Calu3 (cell line): ENCODE results near the gene RALGPS2. TPM values are rescaled to one million over a fixed set of nuclear protein-coding genes. Genes with fewer than 3 reads are reported as not detected.

Source experiments
- Bru-seq: library from RNA; stranded (reverse); fragments of 400-500 nt; gene quantifications from one replicate; lab custom pipeline; 2021; lab: Mats Ljungman, UMichigan
- BruChase-seq, 2 experiments: library from RNA; stranded (reverse); fragments of 400-500 nt; gene quantifications; one replicate each; lab custom pipeline; 2021; lab: Mats Ljungman, UMichigan
- BruUV-seq: library from RNA; stranded (reverse); fragments of 400-500 nt; replicated peaks from 2 replicates; lab custom pipeline; 2021; lab: Mats Ljungman, UMichigan
- CTCF ChIA-PET: fragments of 300-600 bp; sonication (Branson Sonifier 250); formaldehyde crosslinking; loops from one replicate; lab custom pipeline; 2022; ENCODE audit warnings: antibody characterized with exemption; lab: Charles Lee
- DNase-seq: peaks from one replicate; pipeline ENCODE4 v3.0.0; 2022
- H3K27ac Mint-ChIP-seq: one replicate; pipeline ENCODE4 v1.8.0; 2022; ENCODE audit warnings: mixed read lengths; ENCODE audit not compliant: unreplicated experiment
- H3K27me3 Mint-ChIP-seq: one replicate; pipeline ENCODE4 v1.8.0; 2022; ENCODE audit warnings: mixed read lengths; ENCODE audit not compliant: unreplicated experiment
- H3K36me3 Mint-ChIP-seq: one replicate; pipeline ENCODE4 v1.8.0; 2022; ENCODE audit warnings: mild to moderate bottlenecking, moderate library complexity, mixed read lengths; ENCODE audit not compliant: insufficient read depth, unreplicated experiment
- H3K4me1 Mint-ChIP-seq: one replicate; pipeline ENCODE4 v1.8.0; 2022; ENCODE audit warnings: mild to moderate bottlenecking, low read depth, mixed read lengths; ENCODE audit not compliant: unreplicated experiment
- H3K4me3 Mint-ChIP-seq: one replicate; pipeline ENCODE4 v1.8.0; 2022; ENCODE audit warnings: mild to moderate bottlenecking, low read depth, moderate library complexity, mixed read lengths; ENCODE audit not compliant: unreplicated experiment
- H3K9me3 Mint-ChIP-seq: one replicate; pipeline ENCODE4 v1.8.0; 2022; ENCODE audit warnings: low read depth, mixed read lengths; ENCODE audit not compliant: unreplicated experiment
- intact Hi-C: fragments of 100-400 bp; cut with micrococcal nuclease; formaldehyde crosslinking; loops from one replicate; pipeline ENCODE4 v1.10.0; 2022; ENCODE audit not compliant: unreplicated experiment
- long read RNA-seq: library from polyadenylated mRNA; stranded (forward); transcript quantifications from one replicate; pipeline ENCODE4 v2.0.0, GENCODE V29; 2022
- total RNA-seq: library from RNA; stranded (reverse); gene quantifications from 2 replicates; pipeline ENCODE4 v1.2.3, GENCODE V29; 2022
- TF ChIP-seq, protein P1 (sequence below): fragments of 200-600 bp; IDR thresholded peaks from one replicate; pipeline ENCODE4 v1.8.0; 2022; ENCODE audit warnings: antibody characterized with exemption; ENCODE audit not compliant: unreplicated experiment

Gene RALGPS2, protein sequence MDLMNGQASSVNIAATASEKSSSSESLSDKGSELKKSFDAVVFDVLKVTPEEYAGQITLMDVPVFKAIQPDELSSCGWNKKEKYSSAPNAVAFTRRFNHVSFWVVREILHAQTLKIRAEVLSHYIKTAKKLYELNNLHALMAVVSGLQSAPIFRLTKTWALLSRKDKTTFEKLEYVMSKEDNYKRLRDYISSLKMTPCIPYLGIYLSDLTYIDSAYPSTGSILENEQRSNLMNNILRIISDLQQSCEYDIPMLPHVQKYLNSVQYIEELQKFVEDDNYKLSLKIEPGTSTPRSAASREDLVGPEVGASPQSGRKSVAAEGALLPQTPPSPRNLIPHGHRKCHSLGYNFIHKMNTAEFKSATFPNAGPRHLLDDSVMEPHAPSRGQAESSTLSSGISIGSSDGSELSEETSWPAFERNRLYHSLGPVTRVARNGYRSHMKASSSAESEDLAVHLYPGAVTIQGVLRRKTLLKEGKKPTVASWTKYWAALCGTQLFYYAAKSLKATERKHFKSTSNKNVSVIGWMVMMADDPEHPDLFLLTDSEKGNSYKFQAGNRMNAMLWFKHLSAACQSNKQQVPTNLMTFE
- total RNA-seq (47.6 and 50.8 TPM in 2 replicates), Bru-seq, nascent RNA (percentile 89 among the genes with signal in this experiment), BruChase-seq, experiment 1, labeled RNA remaining after a 6-hour chase (percentile 81 among the genes with signal in this experiment), BruChase-seq, experiment 2, labeled RNA remaining after a 2-hour chase (percentile 79 among the genes with signal in this experiment)
- long read RNA-seq, partial matches to known transcripts: 1 of 10 reads
- long read RNA-seq, other reads (novel, unspliced or antisense): 8 of 10 reads

DNA sequence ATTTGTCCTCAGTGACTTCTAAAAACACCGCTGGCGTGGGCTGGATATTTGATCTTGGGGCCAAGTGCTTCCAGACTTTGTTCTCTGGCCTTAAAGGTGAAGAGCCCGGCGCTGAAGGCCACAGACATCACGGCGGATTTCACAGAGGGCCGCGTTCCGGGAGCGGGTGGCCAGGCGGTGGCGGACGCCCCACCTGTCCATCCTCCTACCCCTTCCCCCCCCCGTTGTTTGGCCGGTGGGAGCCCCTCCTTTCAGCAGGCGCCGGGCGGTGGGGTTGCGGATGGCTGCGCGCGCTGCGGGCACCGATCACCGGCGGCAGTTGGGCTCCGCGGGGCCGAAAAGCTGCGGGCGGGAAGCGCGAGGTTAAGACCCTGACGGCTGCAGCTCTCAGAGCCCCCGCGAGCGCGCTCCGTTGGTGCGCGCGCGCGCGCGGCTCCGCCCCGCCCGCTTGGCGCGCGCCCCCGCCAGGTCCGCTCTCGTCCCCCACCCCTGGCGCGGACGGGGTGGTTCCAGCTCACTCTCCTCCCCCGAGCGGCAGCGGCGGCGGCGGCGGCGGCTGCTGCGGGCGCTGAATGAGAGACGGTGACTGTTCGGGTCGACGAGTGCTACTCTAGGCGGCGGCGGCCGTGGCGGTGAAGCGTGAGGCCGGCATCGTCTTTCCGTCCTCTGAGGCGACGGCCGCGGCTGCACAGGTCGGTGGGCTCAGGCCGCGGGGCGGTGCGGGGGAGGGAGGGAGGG lies at the start of gene RALGPS2:
TSS of gene RALGPS2 (plus strand) at position 517 of the 738 bp plus-strand sequence. CDS start 51,521 bp downstream, outside the sequence.
- Mint-ChIP-seq H3K4me3 (peak within 1 kb of the TSS; percentile 84), H3K4me1 (peaks cover 35% of the 10 kb centered on the region), H3K27me3 (no peaks in the 10 kb centered on the region), H3K9me3 (no peaks in the 10 kb centered on the region), H3K27ac (peak within 1 kb of the TSS; percentile 88), H3K36me3 (peaks cover 42% of the 10 kb centered on the region)
- TF ChIP-seq, protein P1, sequence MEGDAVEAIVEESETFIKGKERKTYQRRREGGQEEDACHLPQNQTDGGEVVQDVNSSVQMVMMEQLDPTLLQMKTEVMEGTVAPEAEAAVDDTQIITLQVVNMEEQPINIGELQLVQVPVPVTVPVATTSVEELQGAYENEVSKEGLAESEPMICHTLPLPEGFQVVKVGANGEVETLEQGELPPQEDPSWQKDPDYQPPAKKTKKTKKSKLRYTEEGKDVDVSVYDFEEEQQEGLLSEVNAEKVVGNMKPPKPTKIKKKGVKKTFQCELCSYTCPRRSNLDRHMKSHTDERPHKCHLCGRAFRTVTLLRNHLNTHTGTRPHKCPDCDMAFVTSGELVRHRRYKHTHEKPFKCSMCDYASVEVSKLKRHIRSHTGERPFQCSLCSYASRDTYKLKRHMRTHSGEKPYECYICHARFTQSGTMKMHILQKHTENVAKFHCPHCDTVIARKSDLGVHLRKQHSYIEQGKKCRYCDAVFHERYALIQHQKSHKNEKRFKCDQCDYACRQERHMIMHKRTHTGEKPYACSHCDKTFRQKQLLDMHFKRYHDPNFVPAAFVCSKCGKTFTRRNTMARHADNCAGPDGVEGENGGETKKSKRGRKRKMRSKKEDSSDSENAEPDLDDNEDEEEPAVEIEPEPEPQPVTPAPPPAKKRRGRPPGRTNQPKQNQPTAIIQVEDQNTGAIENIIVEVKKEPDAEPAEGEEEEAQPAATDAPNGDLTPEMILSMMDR: no peak
- CTCF ChIA-PET: interaction anchor here (0.5 to 3.1 kb wide), 8 partner anchors 79 to 435 kb away, joined by 3 to 13 read pairs (median 4); no protein-coding TSS in a partner anchor
- DNase-seq: peak; percentile 82
- intact Hi-C loops: loop anchor here (5.0 kb wide), 2 partner anchors 68 to 147 kb away; partner anchors contain the start of gene ANGPTL1
- BruUV-seq: no TSS peak

- Mint-ChIP-seq H3K4me1 (peaks cover 22% of the 10 kb centered on the region), H3K27ac (no peak overlapping the region), H3K36me3 (no peaks in the 10 kb centered on the region), H3K9me3 (peaks cover 2% of the 10 kb centered on the region), H3K4me3 (no peak overlapping the region), H3K27me3 (no peaks in the 10 kb centered on the region)
- TF ChIP-seq, protein P1: no peak
- CTCF ChIA-PET: interaction anchor here (0.5 kb wide), 1 partner anchor 128 kb away, joined by 4 read pairs; no protein-coding TSS in a partner anchor
- intact Hi-C loops: no loop called here
- no peak for DNase-seq
- BruUV-seq: no TSS peak
Observed at GRCh38 chr1:178679237-178679636, 45.8 kb upstream of the RALGPS2 start.

DNA sequence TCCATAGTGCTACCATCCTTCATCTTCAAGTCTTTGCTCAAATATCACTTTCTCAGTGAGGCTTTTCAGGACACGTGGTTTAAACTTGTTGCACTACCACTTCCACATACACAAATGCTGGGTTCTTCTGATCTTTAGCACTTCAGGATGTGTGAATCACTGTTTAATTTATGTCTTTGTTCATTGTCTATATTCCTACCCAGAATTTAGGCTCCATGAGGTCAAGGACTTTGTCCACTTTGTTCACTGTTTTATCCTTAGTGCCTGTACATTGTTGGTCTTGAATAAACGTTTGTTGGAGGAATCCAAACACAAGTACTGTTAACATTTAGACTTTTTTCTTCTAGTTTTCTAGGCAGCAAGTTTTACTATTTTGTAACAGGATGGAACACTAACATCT lies 42.6 kb upstream of the RALGPS2 start:
- CTCF ChIA-PET: no interaction called here
- Mint-ChIP-seq H3K4me3 (no peak overlapping the region), H3K36me3 (peaks cover 4% of the 10 kb centered on the region), H3K9me3 (no peaks in the 10 kb centered on the region), H3K4me1 (peaks cover 36% of the 10 kb centered on the region), H3K27ac (no peak overlapping the region), H3K27me3 (no peaks in the 10 kb centered on the region)
- DNase-seq: no peak
- intact Hi-C loops: no loop called here
- BruUV-seq: no TSS peak
- TF ChIP-seq, protein P1: no peak

GRCh38 chr1:178682886-178683285 lies 42.2 kb upstream of the RALGPS2 start:
- no peaks in the 10 kb centered on the region for H3K9me3 Mint-ChIP-seq
- TF ChIP-seq, protein P1: no peak
- no peak overlapping the region for H3K27ac Mint-ChIP-seq
- peaks cover 4% of the 10 kb centered on the region for H3K36me3 Mint-ChIP-seq
- DNase-seq: no peak
- no peaks in the 10 kb centered on the region for H3K27me3 Mint-ChIP-seq
- BruUV-seq: no TSS peak
- CTCF ChIA-PET: no interaction called here
- no peak overlapping the region for H3K4me3 Mint-ChIP-seq
- H3K4me1 Mint-ChIP-seq: peaks cover 36% of the 10 kb centered on the region
- intact Hi-C loops: no loop called here
